Spleen (tissue), 7 donors: ENCODE results near the gene TMEM135.

Experiments
- POLR2A ChIP-seq, 3 donors: fragments of 450-650 bp; IDR thresholded peaks; one replicate each; pipeline ENCODE4 v1.5.1; 2017; ENCODE audit warnings: antibody characterized with exemption in 3 of 3, mild to moderate bottlenecking in 1 of 3
- POLR2AphosphoS5 ChIP-seq, 3 donors: sonication (generic); formaldehyde crosslinking; IDR thresholded peaks; one replicate each; pipeline ENCODE4 v1.5.1; 2017; ENCODE audit warnings: antibody characterized with exemption in 3 of 3
- TF ChIP-seq, protein P1 (sequence below), 11 experiments: fragments of 200-600 bp in 7 of 11; fragments of 450-650 bp in 4 of 11; sonication (generic) in 4 of 11; IDR thresholded peaks in 8 of 11; conservative IDR thresholded peaks in 3 of 11; 1 replicate in 7 of 11; 2 replicates in 4 of 11; pipeline versions ENCODE4 v1.4.0 to v1.8.0; 2016 to 2021; ENCODE audit warnings: antibody characterized with exemption in 11 of 11, inconsistent platforms in 4 of 11, mild to moderate bottlenecking in 1 of 11
- donor health status: DM: no; HTN: no; CAD: no; lungs with moderate emphysema.
- donor health status: DM: no; HTN: no; CAD: no.
- donor health status: DM: no; HTN: no; CAD: no.

DNA sequence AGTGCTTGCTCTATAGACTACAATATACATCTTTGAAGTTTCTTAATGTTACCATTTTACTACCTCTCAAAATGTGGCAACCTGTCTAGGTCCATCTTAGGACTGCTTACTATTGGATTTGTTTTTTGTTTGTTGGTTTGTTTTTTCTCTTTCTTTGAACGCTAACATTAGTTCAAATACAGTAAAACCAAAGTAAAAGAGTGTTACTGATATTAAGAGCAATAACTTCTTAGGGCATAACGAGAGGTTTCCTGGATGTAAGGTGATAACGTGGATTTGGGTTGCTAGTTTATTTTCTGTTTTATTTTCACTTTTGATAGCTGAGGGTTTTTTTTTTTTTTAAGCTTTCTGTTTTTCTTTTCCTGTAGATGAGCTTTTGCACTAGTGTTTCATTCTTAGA, 43.6 kb downstream of the TMEM135 start:
- TF ChIP-seq POLR2AphosphoS5 (IDR thresholded peaks at IDR 0.05), result no peak
- TF ChIP-seq POLR2A (IDR thresholded peaks at IDR 0.05), result no peak
- TF ChIP-seq, protein P1, sequence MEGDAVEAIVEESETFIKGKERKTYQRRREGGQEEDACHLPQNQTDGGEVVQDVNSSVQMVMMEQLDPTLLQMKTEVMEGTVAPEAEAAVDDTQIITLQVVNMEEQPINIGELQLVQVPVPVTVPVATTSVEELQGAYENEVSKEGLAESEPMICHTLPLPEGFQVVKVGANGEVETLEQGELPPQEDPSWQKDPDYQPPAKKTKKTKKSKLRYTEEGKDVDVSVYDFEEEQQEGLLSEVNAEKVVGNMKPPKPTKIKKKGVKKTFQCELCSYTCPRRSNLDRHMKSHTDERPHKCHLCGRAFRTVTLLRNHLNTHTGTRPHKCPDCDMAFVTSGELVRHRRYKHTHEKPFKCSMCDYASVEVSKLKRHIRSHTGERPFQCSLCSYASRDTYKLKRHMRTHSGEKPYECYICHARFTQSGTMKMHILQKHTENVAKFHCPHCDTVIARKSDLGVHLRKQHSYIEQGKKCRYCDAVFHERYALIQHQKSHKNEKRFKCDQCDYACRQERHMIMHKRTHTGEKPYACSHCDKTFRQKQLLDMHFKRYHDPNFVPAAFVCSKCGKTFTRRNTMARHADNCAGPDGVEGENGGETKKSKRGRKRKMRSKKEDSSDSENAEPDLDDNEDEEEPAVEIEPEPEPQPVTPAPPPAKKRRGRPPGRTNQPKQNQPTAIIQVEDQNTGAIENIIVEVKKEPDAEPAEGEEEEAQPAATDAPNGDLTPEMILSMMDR (IDR thresholded peaks at IDR 0.05 in 8 of 11, conservative IDR thresholded peaks at IDR 0.05 in 3 of 11), result no peak
